ENCODE results near the gene NMNAT2. TPM values are rescaled to one million over a fixed set of nuclear protein-coding genes. Genes with fewer than 3 reads are reported as not detected.

The NMNAT2 gene
- total RNA-seq, 4 donors from 2014 or later: 0.93 to 2.2 (median 1.9) TPM

- Histone ChIP-seq H3K9me3 (no peaks in the 10 kb centered on the region), H3K36me3 (no peaks in the 10 kb centered on the region), H3K4me3 (no peak overlapping the region), H3K27me3 (no peaks in the 10 kb centered on the region), H3K4me1 (no peaks in the 10 kb centered on the region), H3K27ac (no peak overlapping the region)
- 89 to 92% methylated on average over 1 to 2 of the region's 2 CpGs for WGBS, 2 donors (ENCODE audit: low coverage in 1 of 2)
- no peak for ATAC-seq
- no peak for TF ChIP-seq POLR2AphosphoS5 (IDR thresholded peaks at IDR 0.05)
- no peak for TF ChIP-seq POLR2A (IDR thresholded peaks at IDR 0.05)
- TF ChIP-seq EP300 (IDR thresholded peaks at IDR 0.05): no peak
- TF ChIP-seq CTCF (IDR thresholded peaks at IDR 0.05): no peak
Observed at GRCh38 chr1:183379951-183380350, 38.2 kb downstream of the NMNAT2 start.

GRCh38 chr1:183375381-183375780 is 42.8 kb downstream of the NMNAT2 start:
- ATAC-seq: no peak
- no peaks in the 10 kb centered on the region for H3K36me3 ChIP-seq
- 74 to 100% methylated on average over 2 of the region's 2 CpGs for WGBS, 2 donors (ENCODE audit: low coverage in 1 of 2)
- H3K4me1 ChIP-seq: no peaks in the 10 kb centered on the region
- no peaks in the 10 kb centered on the region for H3K27me3 ChIP-seq
- no peaks in the 10 kb centered on the region for H3K9me3 ChIP-seq
- no peak overlapping the region for H3K4me3 ChIP-seq
- no peak for TF ChIP-seq EP300 (IDR thresholded peaks at IDR 0.05)
- TF ChIP-seq CTCF (IDR thresholded peaks at IDR 0.05): no peak
- no peak for TF ChIP-seq POLR2A (IDR thresholded peaks at IDR 0.05)
- no peak for TF ChIP-seq POLR2AphosphoS5 (IDR thresholded peaks at IDR 0.05)
- H3K27ac ChIP-seq: no peak overlapping the region

- WGBS, 2 donors (ENCODE audit: low coverage in 1 of 2): 94 to 100% methylated on average over 2 of the region's 2 CpGs
- no peaks in the 10 kb centered on the region for H3K27me3 ChIP-seq
Observed at GRCh38 chr1:183374825-183375224, 43.4 kb downstream of the NMNAT2 start.

GRCh38 chr1:183372586-183373230 is 45.5 kb downstream of the NMNAT2 start:
- H3K4me1 ChIP-seq: no peaks in the 10 kb centered on the region
- no peaks in the 10 kb centered on the region for H3K9me3 ChIP-seq
- no peak overlapping the region for H3K4me3 ChIP-seq
- H3K27me3 ChIP-seq: no peaks in the 10 kb centered on the region
- 40 to 57% methylated on average over 1 to 3 of the region's 4 CpGs for WGBS, 2 donors (ENCODE audit: low coverage in 1 of 2)
- TF ChIP-seq CTCF (IDR thresholded peaks at IDR 0.05) (no peak), EP300 (IDR thresholded peaks at IDR 0.05) (no peak), POLR2A (IDR thresholded peaks at IDR 0.05) (no peak), POLR2AphosphoS5 (IDR thresholded peaks at IDR 0.05) (no peak)
- ATAC-seq: peak; percentile 28
- no peaks in the 10 kb centered on the region for H3K36me3 ChIP-seq
- H3K27ac ChIP-seq: no peak overlapping the region

More at GRCh38 chr1:183374825-183375224, 43.4 kb downstream of the NMNAT2 start:
- ATAC-seq: no peak
- Histone ChIP-seq H3K4me3 (no peak overlapping the region), H3K9me3 (no peaks in the 10 kb centered on the region), H3K27ac (no peak overlapping the region), H3K4me1 (no peaks in the 10 kb centered on the region), H3K36me3 (no peaks in the 10 kb centered on the region)
- TF ChIP-seq POLR2AphosphoS5 (IDR thresholded peaks at IDR 0.05) (no peak), EP300 (IDR thresholded peaks at IDR 0.05) (no peak), CTCF (IDR thresholded peaks at IDR 0.05) (no peak), POLR2A (IDR thresholded peaks at IDR 0.05) (no peak)

- no peaks in the 10 kb centered on the region for H3K9me3 ChIP-seq
- H3K27me3 ChIP-seq: no peaks in the 10 kb centered on the region
- H3K4me1 ChIP-seq: no peaks in the 10 kb centered on the region
- TF ChIP-seq POLR2A (IDR thresholded peaks at IDR 0.05) (no peak), EP300 (IDR thresholded peaks at IDR 0.05) (no peak), CTCF (IDR thresholded peaks at IDR 0.05) (no peak), POLR2AphosphoS5 (IDR thresholded peaks at IDR 0.05) (no peak)
- ATAC-seq: no peak
- H3K4me3 ChIP-seq: no peak overlapping the region
- no peak overlapping the region for H3K27ac ChIP-seq
- 79 to 80% methylated on average over 2 to 7 of the region's 8 CpGs for WGBS, 2 donors (ENCODE audit: low coverage in 1 of 2)
- no peaks in the 10 kb centered on the region for H3K36me3 ChIP-seq
Observed at GRCh38 chr1:183370399-183371058, 47.7 kb downstream of the NMNAT2 start.
